Tibial artery (tissue), 4 donors: ENCODE data around the gene UBTF.

Source experiments
- DNase-seq, 2 donors: peaks; one replicate each; pipeline ENCODE4 v3.0.0-alpha.2; 2019
- H3K27ac ChIP-seq, 2 donors: fragments of 200-600 bp; sonication (generic) in 1 of 2; 1 replicate in 1 of 2; 2 replicates in 1 of 2; pipeline ENCODE4 v1.5.1; 2018 to 2019; ENCODE audit warnings: mild to moderate bottlenecking in 1 of 2
- H3K27me3 ChIP-seq, 2 donors: fragments of 200-600 bp; sonication (generic) in 1 of 2; one replicate each; pipeline versions ENCODE4 v1.5.1 to v1.6.0; 2016 to 2019
- H3K36me3 ChIP-seq, 3 donors: fragments of 200-600 bp; sonication (generic) in 2 of 3; one replicate each; pipeline ENCODE4 v1.5.1; 2016 to 2019; ENCODE audit warnings: mild to moderate bottlenecking in 2 of 3
- H3K4me1 ChIP-seq, 4 donors: fragments of 200-600 bp; sonication (generic) in 2 of 4; 1 replicate in 3 of 4; 2 replicates in 1 of 4; pipeline ENCODE4 v1.5.1; 2016 to 2019
- H3K4me3 ChIP-seq, 2 donors: fragments of 200-600 bp; sonication (generic) in 1 of 2; 1 replicate in 1 of 2; 2 replicates in 1 of 2; pipeline ENCODE4 v1.5.1; 2018 to 2019; ENCODE audit warnings: mild to moderate bottlenecking in 2 of 2
- H3K9me3 ChIP-seq, 3 donors: fragments of 200-600 bp; sonication (generic) in 1 of 3; one replicate each; pipeline ENCODE4 v1.5.1; 2016 to 2019
- intact Hi-C: fragments of 100-400 bp; cut with DNase I; formaldehyde crosslinking; loops from one replicate; pipeline ENCODE4 v1.15.0; 2023; ENCODE audit warnings: low total_unique reads
- TF ChIP-seq, protein P1 (sequence below), 2 experiments: fragments of 200-600 bp in 1 of 2; fragments of 450-650 bp in 1 of 2; IDR thresholded peaks; one replicate each; pipeline ENCODE4 v1.5.1; 2017 to 2019; ENCODE audit warnings: antibody characterized with exemption in 2 of 2, mild to moderate bottlenecking in 1 of 2, moderate library complexity in 1 of 2

The UBTF gene

DNA sequence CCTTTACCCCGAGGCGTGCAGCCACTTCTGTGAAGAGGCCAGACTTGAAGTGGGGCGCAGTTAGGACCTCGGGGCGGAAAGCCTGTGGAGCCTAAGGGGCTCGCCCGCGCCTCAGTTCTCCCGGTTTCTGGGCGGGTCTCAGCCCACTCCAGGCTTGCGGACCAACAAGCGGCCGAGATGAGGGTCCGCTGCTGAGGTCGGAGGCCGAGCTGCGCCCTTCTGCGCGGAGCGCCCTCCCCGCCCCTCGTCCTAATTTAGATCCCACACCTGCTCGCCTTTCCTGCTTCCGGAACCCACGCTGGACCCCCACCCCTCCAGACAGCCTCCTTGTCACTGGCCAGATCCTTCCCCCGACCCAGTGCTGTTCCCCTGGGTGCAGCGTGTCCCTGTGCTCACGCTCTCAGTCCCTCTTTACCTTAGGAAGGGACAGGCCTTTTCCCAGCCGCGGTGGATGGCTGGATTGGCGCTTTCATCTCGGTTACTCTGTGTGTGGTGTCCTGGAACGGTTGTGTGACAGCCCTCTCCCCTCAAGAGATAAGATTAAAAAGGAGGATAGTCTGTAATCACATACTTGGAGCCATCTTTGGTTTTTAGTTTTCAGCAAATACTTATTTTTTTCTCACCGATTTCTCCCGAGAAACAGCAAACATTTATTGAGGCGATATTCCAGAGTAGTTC lies 18.9 kb downstream of the UBTF start:
- no peaks in the 10 kb centered on the region for H3K27me3 ChIP-seq
- TF ChIP-seq, protein P1, sequence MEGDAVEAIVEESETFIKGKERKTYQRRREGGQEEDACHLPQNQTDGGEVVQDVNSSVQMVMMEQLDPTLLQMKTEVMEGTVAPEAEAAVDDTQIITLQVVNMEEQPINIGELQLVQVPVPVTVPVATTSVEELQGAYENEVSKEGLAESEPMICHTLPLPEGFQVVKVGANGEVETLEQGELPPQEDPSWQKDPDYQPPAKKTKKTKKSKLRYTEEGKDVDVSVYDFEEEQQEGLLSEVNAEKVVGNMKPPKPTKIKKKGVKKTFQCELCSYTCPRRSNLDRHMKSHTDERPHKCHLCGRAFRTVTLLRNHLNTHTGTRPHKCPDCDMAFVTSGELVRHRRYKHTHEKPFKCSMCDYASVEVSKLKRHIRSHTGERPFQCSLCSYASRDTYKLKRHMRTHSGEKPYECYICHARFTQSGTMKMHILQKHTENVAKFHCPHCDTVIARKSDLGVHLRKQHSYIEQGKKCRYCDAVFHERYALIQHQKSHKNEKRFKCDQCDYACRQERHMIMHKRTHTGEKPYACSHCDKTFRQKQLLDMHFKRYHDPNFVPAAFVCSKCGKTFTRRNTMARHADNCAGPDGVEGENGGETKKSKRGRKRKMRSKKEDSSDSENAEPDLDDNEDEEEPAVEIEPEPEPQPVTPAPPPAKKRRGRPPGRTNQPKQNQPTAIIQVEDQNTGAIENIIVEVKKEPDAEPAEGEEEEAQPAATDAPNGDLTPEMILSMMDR (IDR thresholded peaks at IDR 0.05): no peak
- H3K4me1 ChIP-seq: peaks cover 0 to 22% (median 15%) of the 10 kb centered on the region in 4 donors
- peak overlapping the region; percentile 87 to 94 for H3K4me3 ChIP-seq
- H3K9me3 ChIP-seq: no peaks in the 10 kb centered on the region
- H3K27ac ChIP-seq: peak overlapping the region; percentile 95 to 97
- intact Hi-C loops: loop anchor here (1.0 to 10.0 kb wide), 2 partner anchors 19 to 304 kb away; partner anchors contain the start of genes GPATCH8 and UBTF
- H3K36me3 ChIP-seq: peaks cover 14 to 20% (median 15%) of the 10 kb centered on the region in 3 donors
- no peak for DNase-seq

DNA sequence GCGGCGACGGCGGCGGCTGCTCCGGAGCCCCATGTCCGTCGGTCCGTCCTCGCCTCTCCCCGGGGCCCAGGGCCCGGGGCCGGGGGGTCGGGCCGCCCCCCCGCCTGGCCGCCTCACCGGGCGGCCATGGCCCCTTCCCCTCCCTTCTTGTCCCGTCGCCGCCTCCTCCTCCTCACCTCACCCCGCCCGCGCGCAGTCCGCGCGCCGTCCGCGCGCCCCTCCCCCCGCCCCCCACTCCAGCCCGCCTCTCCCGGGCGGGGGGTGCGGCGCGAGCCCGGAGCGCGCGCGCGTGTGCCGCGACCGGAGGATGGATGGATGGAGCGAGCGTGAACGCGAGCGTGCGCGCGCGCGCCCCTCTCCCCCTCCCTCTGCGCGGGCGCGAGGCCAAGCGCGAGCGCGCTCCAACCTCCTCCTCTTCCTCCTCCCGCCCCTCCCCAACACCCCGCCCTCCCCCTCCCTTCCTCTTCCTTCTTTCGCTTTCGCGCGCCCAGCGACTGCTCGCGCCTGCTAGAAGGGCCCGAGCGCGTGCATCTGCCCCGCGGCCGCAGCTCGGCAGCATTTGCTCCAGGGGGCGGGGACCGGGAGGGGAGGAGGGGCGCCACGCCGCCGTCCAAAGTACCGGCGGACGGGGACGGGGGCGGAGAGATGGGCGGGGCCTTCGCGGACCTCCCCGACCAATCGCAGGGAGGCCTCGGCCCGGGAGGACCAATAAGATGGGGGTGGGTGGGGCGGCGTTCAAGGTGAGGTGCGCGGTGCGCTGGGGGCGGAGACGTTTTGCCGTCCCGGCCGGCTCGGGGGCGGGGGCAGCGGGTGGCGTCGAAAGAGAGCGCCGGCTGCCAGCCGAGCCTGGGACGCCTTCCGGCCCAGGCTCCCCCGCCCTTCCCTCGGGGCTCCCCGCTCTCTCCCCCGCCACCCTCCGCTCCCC lies 19.7 kb downstream of the UBTF start, which contains the start of gene ATXN7L3:
Gene ATXN7L3 (minus strand): TSS at position 332 of the 925 bp plus-strand sequence. CDS start 1,814 bp downstream, outside the sequence.
- Histone ChIP-seq H3K9me3 (no peaks in the 10 kb centered on the region), H3K27ac (peak within 1 kb of the TSS; percentile 95 to 97), H3K4me3 (peak within 1 kb of the TSS; percentile 87 to 94), H3K4me1 (peaks cover 0 to 22% (median 15%) of the 10 kb centered on the region in 4 donors), H3K36me3 (peaks cover 22 to 28% (median 23%) of the 10 kb centered on the region in 3 donors), H3K27me3 (no peaks in the 10 kb centered on the region)
- intact Hi-C loops: loop anchor here (1.0 to 10.0 kb wide), 2 partner anchors 19 to 305 kb away; partner anchors contain the start of genes GPATCH8 and UBTF
- peak; percentile 99 to 100 for DNase-seq
- TF ChIP-seq, protein P1 (IDR thresholded peaks at IDR 0.05): no peak

DNA sequence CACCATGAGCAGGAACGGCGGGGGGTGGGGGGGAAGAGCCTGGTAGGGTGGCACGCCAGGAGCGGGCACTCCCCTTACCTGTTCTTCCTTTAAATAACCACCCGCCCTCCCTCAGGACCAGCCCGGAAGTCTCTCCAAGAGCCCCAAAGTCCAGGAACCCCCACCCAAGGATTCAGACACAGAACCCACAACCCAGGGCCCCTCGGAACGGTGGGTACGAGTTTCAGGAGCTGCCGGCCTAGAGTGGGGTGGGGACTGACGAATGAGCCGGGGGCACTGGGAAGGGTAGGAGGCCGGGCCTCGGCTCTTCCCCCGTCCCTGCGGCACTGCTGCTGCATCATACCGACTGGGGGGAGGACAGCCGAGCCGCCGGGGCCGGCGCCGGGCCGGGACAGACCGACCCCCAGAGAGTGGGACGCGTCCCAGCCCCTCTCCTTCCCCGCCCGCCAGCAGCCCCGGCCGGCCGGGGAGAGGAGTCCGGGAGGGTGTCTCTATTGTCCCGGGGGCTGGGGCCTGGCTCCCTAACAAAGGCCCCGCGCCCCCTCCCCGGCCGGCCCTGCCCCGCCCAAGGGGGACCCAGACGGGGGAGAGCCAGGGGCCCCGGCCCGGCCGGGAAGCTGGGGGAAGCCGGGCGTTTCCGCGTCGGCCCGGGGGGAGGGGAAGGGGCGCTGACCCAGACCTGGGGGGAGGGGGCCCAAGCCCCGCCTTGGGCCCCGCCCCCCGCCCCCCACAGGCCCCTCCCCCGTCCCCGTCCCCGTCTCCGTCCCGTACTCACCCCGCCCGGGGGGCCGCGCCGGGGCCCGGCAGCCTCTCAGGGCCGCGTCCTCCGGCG lies 20.5 kb downstream of the UBTF start:
- intact Hi-C loops: no loop called here
- TF ChIP-seq, protein P1 (IDR thresholded peaks at IDR 0.05): no peak

GRCh38 chr17:44197980-44198720 lies 21.3 kb downstream of the UBTF start:
- Histone ChIP-seq H3K27me3 (no peaks in the 10 kb centered on the region), H3K9me3 (no peaks in the 10 kb centered on the region), H3K27ac (peak overlapping the region; percentile 95 to 97), H3K36me3 (peaks cover 39 to 45% (median 39%) of the 10 kb centered on the region in 3 donors), H3K4me3 (peak overlapping the region; percentile 87 to 94), H3K4me1 (peaks cover 0 to 22% (median 15%) of the 10 kb centered on the region in 4 donors)
- DNase-seq: peak in 1 of 2 donors; percentile 26
- TF ChIP-seq, protein P1 (IDR thresholded peaks at IDR 0.05): no peak
- intact Hi-C loops: no loop called here

More for the DNA sequence above, 20.5 kb downstream of the UBTF start:
- Histone ChIP-seq H3K4me3 (peak overlapping the region; percentile 87 to 94), H3K9me3 (no peaks in the 10 kb centered on the region), H3K27me3 (no peaks in the 10 kb centered on the region), H3K36me3 (peaks cover 31 to 37% (median 32%) of the 10 kb centered on the region in 3 donors), H3K27ac (peak overlapping the region; percentile 95 to 97), H3K4me1 (peaks cover 0 to 22% (median 15%) of the 10 kb centered on the region in 4 donors)
- DNase-seq: peak; percentile 44 to 79
